HT1080 (cell line): Measurements from ENCODE around the gene NDUFS3. TPM values are rescaled to one million over a fixed set of nuclear protein-coding genes. Genes with fewer than 3 reads are reported as not detected.

Experiments used
- DNase-seq: peaks from one replicate; pipeline ENCODE4 v3.0.0-alpha.2; 2015; ENCODE audit warnings: low read depth
- small RNA-seq: library from RNA; depleted of rRNA; stranded (forward); fragments of <200 nt; gene quantifications from one replicate; pipeline ENCODE3, GENCODE V24; 2014
- total RNA-seq: library from RNA; depleted of rRNA; stranded (reverse); fragments of >200 nt; shearing (Covaris generic); gene quantifications from 2 replicates; pipeline ENCODE4 v1.2.3, GENCODE V29; 2014; rRNA removed

The NDUFS3 gene
- total RNA-seq, 1 experiment from 2014 or later = 101 TPM

GRCh38 chr11:47631473-47631872 lies 52.6 kb downstream of the NDUFS3 start:
- no peak for DNase-seq

Small RNA genes within 50 kb of the gene (small RNA-seq; reads per million reads assigned to genes)
- gene RN7SL652P (not detected), gene RNU5E-10P (not detected)

Other genes starting within 250 kb of the NDUFS3 start
- not detected in 2 replicates for gene MYBPC3, start 226.4 kb upstream of the NDUFS3 start, total RNA-seq
- gene SPI1, start 200.5 kb upstream of the NDUFS3 start, total RNA-seq = not detected in 2 replicates
- 51.9 and 69.9 TPM in 2 replicates for gene SLC39A13, start 170.5 kb upstream of the NDUFS3 start, total RNA-seq
- gene PSMC3, start 152.6 kb upstream of the NDUFS3 start, total RNA-seq = 222 and 245 TPM in 2 replicates
- gene RAPSN, start 129.9 kb upstream of the NDUFS3 start, total RNA-seq = not detected in 2 replicates
- gene CELF1, start 25.9 kb upstream of the NDUFS3 start, total RNA-seq = 82.3 and 118 TPM in 2 replicates
- gene PTPMT1, start 13.5 kb upstream of the NDUFS3 start, total RNA-seq = 123 and 128 TPM in 2 replicates
- gene KBTBD4, start 104 bp upstream of the NDUFS3 start, total RNA-seq = 28.1 and 39.0 TPM in 2 replicates
- gene FAM180B, start 7.6 kb downstream of the NDUFS3 start, total RNA-seq = not detected in 2 replicates
- not detected in 2 replicates for gene C1QTNF4, start 15.3 kb downstream of the NDUFS3 start, total RNA-seq
- gene MTCH2, start 63.5 kb downstream of the NDUFS3 start, total RNA-seq = 116 and 192 TPM in 2 replicates
- 0.08 and 0.13 TPM in 2 replicates for gene AGBL2, start 136.3 kb downstream of the NDUFS3 start, total RNA-seq
- gene FNBP4, start 188.3 kb downstream of the NDUFS3 start, total RNA-seq = 26.9 and 35.7 TPM in 2 replicates